SU-DHL-6 (cell line): ENCODE results near the gene AMFR.

Experiments used
- H2AFZ ChIP-seq: fragments of 200-600 bp; sonication (generic); 2 replicates; pipeline ENCODE4 v1.6.1; 2014; ENCODE audit warnings: low read depth, mild to moderate bottlenecking, moderate library complexity, mixed read lengths, antibody characterized with exemption, low read length; ENCODE audit not compliant: severe bottlenecking
- H3F3A ChIP-seq: fragments of 200-600 bp; shearing (Covaris generic); 2 replicates; pipeline ENCODE4 v1.6.0; 2016; ENCODE audit warnings: antibody characterized with exemption, mild to moderate bottlenecking; ENCODE audit not compliant: insufficient read depth
- H3K27ac ChIP-seq: fragments of 200-600 bp; sonication (generic); 2 replicates; pipeline ENCODE4 v1.5.1; 2016; ENCODE audit warnings: low read depth, mild to moderate bottlenecking, low read length, moderate library complexity, mixed read lengths
- H3K27me3 ChIP-seq: fragments of 200-600 bp; sonication (generic), shearing (Covaris generic); 2 replicates; pipeline ENCODE4 v1.6.0; 2014; ENCODE audit warnings: mild to moderate bottlenecking, low read length
- H3K36me3 ChIP-seq: fragments of 200-600 bp; sonication (generic); 2 replicates; pipeline ENCODE4 v1.6.1; 2014; ENCODE audit warnings: mild to moderate bottlenecking, low read length, mixed read lengths
- H3K4me2 ChIP-seq: fragments of 300-600, 200-600 bp; shearing (Covaris generic), sonication (generic); 2 replicates; pipeline ENCODE4 v1.6.0; 2014; ENCODE audit warnings: low read length, low read depth, mild to moderate bottlenecking; ENCODE audit not compliant: poor library complexity, severe bottlenecking
- H3K4me3 ChIP-seq: fragments of 200-600 bp; sonication (generic); 2 replicates; pipeline ENCODE4 v1.5.1; 2014; ENCODE audit warnings: antibody characterized with exemption, low read length, mild to moderate bottlenecking, mixed read lengths; ENCODE audit not compliant: insufficient read depth, poor library complexity, severe bottlenecking
- H3K79me2 ChIP-seq: fragments of 200-600 bp; sonication (generic); 2 replicates; pipeline ENCODE4 v1.6.1; 2014; ENCODE audit warnings: mild to moderate bottlenecking, low read length, moderate library complexity; ENCODE audit not compliant: insufficient read depth
- H3K9ac ChIP-seq: fragments of 200-600 bp; sonication (generic); 2 replicates; pipeline ENCODE4 v1.7.0; 2014; ENCODE audit warnings: mild to moderate bottlenecking, low read length
- H3K9me2 ChIP-seq: fragments of 200-600 bp; sonication (generic); replicated peaks from 2 replicates; pipeline ENCODE4 v1.6.1; 2014; ENCODE audit warnings: low read length; ENCODE audit not compliant: insufficient read depth
- H3K9me3 ChIP-seq: fragments of 200-600 bp; sonication (generic); 2 replicates; pipeline ENCODE4 v1.6.1; 2014; ENCODE audit warnings: low read length, mixed read lengths; ENCODE audit not compliant: insufficient read depth
- H4K20me1 ChIP-seq: fragments of 200-600 bp; sonication (generic); 2 replicates; pipeline ENCODE4 v1.6.1; 2014; ENCODE audit warnings: low read depth, mild to moderate bottlenecking, antibody characterized with exemption, low read length, moderate library complexity, mixed read lengths
- EZH2phosphoT487 ChIP-seq: fragments of 200-600 bp; sonication (generic), shearing (Covaris generic); conservative IDR thresholded peaks from 2 replicates; pipeline ENCODE4 v1.6.1; 2018; ENCODE audit warnings: mild to moderate bottlenecking, antibody characterized with exemption, low read length, moderate library complexity, mixed read lengths
- TF ChIP-seq, protein P1 (sequence below): fragments of 200-600 bp; sonication (generic); IDR thresholded peaks from one replicate; pipeline ENCODE4 v1.5.1; 2017; ENCODE audit warnings: antibody characterized with exemption, mild to moderate bottlenecking, low read length, moderate library complexity; ENCODE audit not compliant: insufficient read depth, poor library complexity, severe bottlenecking

AMFR gene

DNA sequence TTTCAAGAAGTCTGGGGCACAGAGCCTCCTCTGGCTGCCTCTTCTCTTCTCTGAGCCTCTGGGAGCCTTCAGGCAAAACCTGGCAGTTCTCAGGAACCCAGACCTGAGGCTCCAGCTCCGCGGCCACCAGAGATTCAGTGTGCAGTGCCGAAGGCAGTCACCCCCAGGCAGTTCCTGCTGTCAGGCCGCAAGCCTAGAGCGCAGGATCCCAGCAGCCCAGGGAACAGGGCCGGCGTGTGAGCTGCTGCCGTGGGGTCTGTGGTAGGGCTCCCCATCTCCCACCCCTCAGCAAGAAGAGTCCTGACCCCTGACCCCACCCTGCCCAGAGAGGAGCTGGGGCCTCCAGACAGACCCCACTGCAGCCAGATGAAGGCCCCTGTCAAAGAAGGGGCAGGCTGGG is 78.2 kb downstream of the AMFR start:
- no peak overlapping the region for H3K9ac ChIP-seq
- no peaks in the 10 kb centered on the region for H3F3A ChIP-seq
- H3K4me3 ChIP-seq, result no peak overlapping the region
- no peak overlapping the region for H3K27ac ChIP-seq
- H3K27me3 ChIP-seq, result no peaks in the 10 kb centered on the region
- no peaks in the 10 kb centered on the region for H3K9me3 ChIP-seq
- TF ChIP-seq EZH2phosphoT487, result no peak
- TF ChIP-seq, protein P1, sequence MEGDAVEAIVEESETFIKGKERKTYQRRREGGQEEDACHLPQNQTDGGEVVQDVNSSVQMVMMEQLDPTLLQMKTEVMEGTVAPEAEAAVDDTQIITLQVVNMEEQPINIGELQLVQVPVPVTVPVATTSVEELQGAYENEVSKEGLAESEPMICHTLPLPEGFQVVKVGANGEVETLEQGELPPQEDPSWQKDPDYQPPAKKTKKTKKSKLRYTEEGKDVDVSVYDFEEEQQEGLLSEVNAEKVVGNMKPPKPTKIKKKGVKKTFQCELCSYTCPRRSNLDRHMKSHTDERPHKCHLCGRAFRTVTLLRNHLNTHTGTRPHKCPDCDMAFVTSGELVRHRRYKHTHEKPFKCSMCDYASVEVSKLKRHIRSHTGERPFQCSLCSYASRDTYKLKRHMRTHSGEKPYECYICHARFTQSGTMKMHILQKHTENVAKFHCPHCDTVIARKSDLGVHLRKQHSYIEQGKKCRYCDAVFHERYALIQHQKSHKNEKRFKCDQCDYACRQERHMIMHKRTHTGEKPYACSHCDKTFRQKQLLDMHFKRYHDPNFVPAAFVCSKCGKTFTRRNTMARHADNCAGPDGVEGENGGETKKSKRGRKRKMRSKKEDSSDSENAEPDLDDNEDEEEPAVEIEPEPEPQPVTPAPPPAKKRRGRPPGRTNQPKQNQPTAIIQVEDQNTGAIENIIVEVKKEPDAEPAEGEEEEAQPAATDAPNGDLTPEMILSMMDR, result no peak
- H3K9me2 ChIP-seq, result no peaks in the 10 kb centered on the region
- H3K36me3 ChIP-seq, result no peaks in the 10 kb centered on the region
- no peaks in the 10 kb centered on the region for H3K79me2 ChIP-seq
- H2AFZ ChIP-seq, result no peak overlapping the region
- H3K4me2 ChIP-seq, result no peak overlapping the region
- no peaks in the 10 kb centered on the region for H4K20me1 ChIP-seq

DNA sequence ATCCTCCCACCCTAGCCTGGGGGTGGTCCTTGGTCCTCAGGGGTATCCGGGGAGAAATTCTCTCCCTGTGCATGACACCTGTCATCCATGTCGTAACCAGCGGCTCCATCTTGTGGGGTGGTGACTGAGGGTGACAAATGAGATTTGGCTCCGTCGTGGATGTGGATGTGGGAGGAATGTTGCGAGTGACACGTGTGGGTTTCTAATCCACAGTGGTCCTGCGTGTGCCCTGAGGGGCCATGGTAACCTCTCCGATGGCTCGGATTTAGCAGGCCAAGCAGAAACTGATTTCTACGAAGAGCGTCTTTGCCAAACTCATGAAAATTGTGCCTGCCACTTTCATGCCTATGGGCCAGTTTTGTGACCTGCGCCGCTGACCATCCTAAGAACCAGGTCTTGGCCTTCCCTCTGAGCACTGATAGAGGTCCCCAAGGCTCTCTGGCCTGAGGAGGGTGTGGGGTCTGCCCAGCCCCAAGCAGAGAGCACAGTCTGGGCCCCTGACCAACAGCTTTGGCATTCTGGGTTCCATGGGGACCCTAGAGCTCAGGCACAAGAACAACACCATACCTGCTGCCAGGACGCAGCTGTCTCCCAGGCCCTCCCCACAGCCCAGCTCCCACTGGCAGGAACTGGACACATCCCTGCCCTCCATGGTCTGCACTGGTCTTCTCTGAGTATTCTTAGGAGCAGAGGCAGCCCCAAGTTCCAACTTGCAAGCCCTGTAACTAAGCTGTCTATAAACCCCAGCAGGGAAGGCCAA is 79.0 kb downstream of the AMFR start:
- H3F3A ChIP-seq, result no peaks in the 10 kb centered on the region
- no peaks in the 10 kb centered on the region for H3K27me3 ChIP-seq
- no peaks in the 10 kb centered on the region for H3K36me3 ChIP-seq
- TF ChIP-seq EZH2phosphoT487, result no peak
- TF ChIP-seq, protein P1, result no peak
- H3K9me3 ChIP-seq, result no peaks in the 10 kb centered on the region
- no peak overlapping the region for H3K4me2 ChIP-seq
- no peaks in the 10 kb centered on the region for H3K79me2 ChIP-seq
- H4K20me1 ChIP-seq, result no peaks in the 10 kb centered on the region
- H3K4me3 ChIP-seq, result no peak overlapping the region
- no peak overlapping the region for H3K27ac ChIP-seq
- no peak overlapping the region for H3K9ac ChIP-seq
- no peaks in the 10 kb centered on the region for H3K9me2 ChIP-seq
- no peak overlapping the region for H2AFZ ChIP-seq

DNA sequence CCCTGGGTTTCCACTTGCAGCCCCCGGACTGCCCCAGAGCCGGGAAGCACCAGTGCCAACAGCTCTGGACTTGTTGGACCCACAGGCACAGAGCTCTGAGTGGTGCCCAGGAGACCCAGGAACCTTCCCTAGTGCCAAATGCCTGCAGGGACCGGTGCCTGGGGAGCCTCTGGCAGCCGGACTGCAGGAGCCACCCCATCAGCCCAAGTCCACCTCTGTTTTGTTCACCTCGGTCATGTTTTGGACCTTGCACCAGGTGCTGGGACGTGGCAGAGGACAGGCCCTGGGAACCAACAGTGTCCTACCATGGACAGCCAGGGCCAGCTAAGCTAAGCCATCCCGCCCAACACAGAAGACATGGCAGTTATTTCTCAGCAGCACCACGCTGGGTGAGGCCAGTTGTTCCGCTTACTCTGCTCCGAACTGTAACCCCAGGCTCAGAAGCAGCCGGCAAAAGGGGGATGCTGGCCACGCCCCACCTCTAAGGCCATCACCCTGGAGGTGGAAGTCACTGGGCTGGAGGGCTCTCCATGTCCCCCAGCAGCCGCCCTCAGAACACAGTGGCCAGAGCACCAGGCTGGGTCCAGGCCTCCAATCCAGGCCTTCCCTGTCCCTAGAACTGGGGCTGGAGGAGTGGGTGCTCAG is 79.8 kb downstream of the AMFR start:
- H3K9me3 ChIP-seq, result no peaks in the 10 kb centered on the region
- H3K4me2 ChIP-seq, result no peak overlapping the region
- no peak overlapping the region for H3K9ac ChIP-seq
- H3K9me2 ChIP-seq, result no peaks in the 10 kb centered on the region
- no peak overlapping the region for H3K4me3 ChIP-seq
- TF ChIP-seq, protein P1, result no peak
- no peak for TF ChIP-seq EZH2phosphoT487
- H4K20me1 ChIP-seq, result no peaks in the 10 kb centered on the region
- H3F3A ChIP-seq, result no peaks in the 10 kb centered on the region
- H3K27ac ChIP-seq, result no peak overlapping the region
- no peak overlapping the region for H2AFZ ChIP-seq
- no peaks in the 10 kb centered on the region for H3K27me3 ChIP-seq
- no peaks in the 10 kb centered on the region for H3K79me2 ChIP-seq
- no peaks in the 10 kb centered on the region for H3K36me3 ChIP-seq
